Peyer's patch (tissue), 4 donors: ENCODE results near the gene THSD7A. TPM values are rescaled to one million over a fixed set of nuclear protein-coding genes. Genes with fewer than 3 reads are reported as not detected.
A peak's percentile ranks its signal among the peaks of the same experiment; 100 is the strongest.

ENCODE experiments used
- DNase-seq, 3 donors: peaks; one replicate each; pipeline ENCODE4 v3.0.0-alpha.2; 2017 to 2019
- H3K27ac ChIP-seq, 4 donors: fragments of 200-600 bp; sonication (generic); one replicate each; pipeline ENCODE4 v1.5.1; 2016 to 2019
- H3K27me3 ChIP-seq, 2 donors: fragments of 200-600 bp; sonication (generic); one replicate each; pipeline ENCODE4 v1.5.1; 2019
- H3K36me3 ChIP-seq, 3 donors: fragments of 200-600 bp; sonication (generic); one replicate each; pipeline ENCODE4 v1.5.1; 2016 to 2019
- H3K4me1 ChIP-seq, 4 donors: fragments of 200-600 bp; sonication (generic); one replicate each; pipeline ENCODE4 v1.5.1; 2016 to 2019
- H3K4me3 ChIP-seq, 4 donors: fragments of 200-600 bp; sonication (generic); 1 replicate in 3 of 4; 2 replicates in 1 of 4; pipeline ENCODE4 v1.5.1; 2016 to 2019; ENCODE audit warnings: mild to moderate bottlenecking in 1 of 4
- H3K9me3 ChIP-seq, 4 donors: fragments of 200-600 bp; sonication (generic); one replicate each; pipeline ENCODE4 v1.5.1; 2016 to 2019; ENCODE audit warnings: mild to moderate bottlenecking in 1 of 4
- POLR2A ChIP-seq, 2 donors: fragments of 450-650 bp; IDR thresholded peaks; one replicate each; pipeline ENCODE4 v1.5.1; 2017; ENCODE audit warnings: antibody characterized with exemption in 2 of 2, mild to moderate bottlenecking in 2 of 2, moderate library complexity in 2 of 2
- total RNA-seq, 4 donors: library from RNA; depleted of rRNA; stranded (reverse); fragments of >200 nt; gene quantifications; one replicate each; pipeline ENCODE4 v1.1.0, GENCODE V29; 2016
- TF ChIP-seq, protein P1 (sequence below), 6 experiments: fragments of 450-650 bp in 4 of 6; fragments of 200-600 bp in 2 of 6; sonication (generic) in 1 of 6; IDR thresholded peaks; one replicate each; pipeline ENCODE4 v1.5.1; 2017 to 2019; ENCODE audit warnings: antibody characterized with exemption in 6 of 6, mild to moderate bottlenecking in 3 of 6, moderate library complexity in 1 of 6

THSD7A gene
- total RNA-seq, 4 donors from 2014 or later: 0.53 to 4.1 (median 2.1) TPM

DNA sequence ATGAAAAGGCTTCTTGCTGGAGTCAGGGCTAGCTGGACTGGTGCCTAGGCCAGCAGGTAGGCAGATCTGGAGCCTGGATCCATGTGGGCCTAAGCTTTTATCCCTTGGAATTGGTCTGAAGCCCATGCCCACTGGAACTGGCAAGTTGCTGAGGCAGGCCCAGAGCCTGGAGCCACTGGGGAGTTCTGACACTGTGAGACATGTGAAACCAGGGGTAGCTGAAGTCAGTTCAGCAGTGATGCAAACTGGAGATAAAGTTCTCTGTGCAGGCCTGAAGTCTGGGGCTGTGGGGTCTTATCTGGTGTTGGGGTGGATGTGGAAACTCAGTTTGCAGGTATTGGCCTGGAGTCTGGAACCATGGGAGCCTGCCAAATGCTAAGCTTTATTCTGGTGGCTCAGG lies 9.7 kb upstream of the THSD7A start:
- TF ChIP-seq POLR2A (IDR thresholded peaks at IDR 0.05): no peak
- TF ChIP-seq, protein P1, sequence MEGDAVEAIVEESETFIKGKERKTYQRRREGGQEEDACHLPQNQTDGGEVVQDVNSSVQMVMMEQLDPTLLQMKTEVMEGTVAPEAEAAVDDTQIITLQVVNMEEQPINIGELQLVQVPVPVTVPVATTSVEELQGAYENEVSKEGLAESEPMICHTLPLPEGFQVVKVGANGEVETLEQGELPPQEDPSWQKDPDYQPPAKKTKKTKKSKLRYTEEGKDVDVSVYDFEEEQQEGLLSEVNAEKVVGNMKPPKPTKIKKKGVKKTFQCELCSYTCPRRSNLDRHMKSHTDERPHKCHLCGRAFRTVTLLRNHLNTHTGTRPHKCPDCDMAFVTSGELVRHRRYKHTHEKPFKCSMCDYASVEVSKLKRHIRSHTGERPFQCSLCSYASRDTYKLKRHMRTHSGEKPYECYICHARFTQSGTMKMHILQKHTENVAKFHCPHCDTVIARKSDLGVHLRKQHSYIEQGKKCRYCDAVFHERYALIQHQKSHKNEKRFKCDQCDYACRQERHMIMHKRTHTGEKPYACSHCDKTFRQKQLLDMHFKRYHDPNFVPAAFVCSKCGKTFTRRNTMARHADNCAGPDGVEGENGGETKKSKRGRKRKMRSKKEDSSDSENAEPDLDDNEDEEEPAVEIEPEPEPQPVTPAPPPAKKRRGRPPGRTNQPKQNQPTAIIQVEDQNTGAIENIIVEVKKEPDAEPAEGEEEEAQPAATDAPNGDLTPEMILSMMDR (IDR thresholded peaks at IDR 0.05): no peak
- peak in 1 of 3 donors; percentile 13 for DNase-seq
- no peaks in the 10 kb centered on the region for H3K36me3 ChIP-seq
- no peaks in the 10 kb centered on the region for H3K9me3 ChIP-seq
- no peak overlapping the region for H3K27ac ChIP-seq
- H3K4me1 ChIP-seq: no peaks in the 10 kb centered on the region
- H3K27me3 ChIP-seq: no peaks in the 10 kb centered on the region
- H3K4me3 ChIP-seq: no peak overlapping the region

DNA sequence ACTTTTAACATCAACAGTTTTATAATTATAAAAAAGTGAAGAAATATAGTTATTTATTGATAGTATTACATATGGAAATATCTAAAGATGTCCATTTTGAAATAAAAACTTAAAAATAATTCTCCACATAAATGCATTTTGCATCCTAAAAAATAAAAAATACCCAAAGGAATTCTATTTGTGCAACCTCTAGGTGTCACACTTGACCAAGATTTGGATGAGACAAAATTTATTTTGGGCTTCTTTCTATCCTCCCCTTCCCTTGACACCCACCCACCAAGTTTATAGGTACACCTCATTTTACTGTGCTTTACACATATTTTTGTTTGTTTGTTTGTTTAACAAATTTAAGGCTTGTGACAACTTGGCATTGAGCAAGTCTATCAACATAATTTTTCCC lies 3.3 kb upstream of the THSD7A start:
- no peaks in the 10 kb centered on the region for H3K27me3 ChIP-seq
- DNase-seq: no peak
- H3K4me1 ChIP-seq: peaks cover 0 to 4% (median 0%) of the 10 kb centered on the region in 4 donors
- H3K36me3 ChIP-seq: no peaks in the 10 kb centered on the region
- H3K4me3 ChIP-seq: no peak overlapping the region
- H3K27ac ChIP-seq: no peak overlapping the region
- H3K9me3 ChIP-seq: no peaks in the 10 kb centered on the region
- TF ChIP-seq POLR2A (IDR thresholded peaks at IDR 0.05): no peak
- TF ChIP-seq, protein P1 (IDR thresholded peaks at IDR 0.05): peak in 3 of 6 experiments; percentile 34 to 45 (median 36)

DNA sequence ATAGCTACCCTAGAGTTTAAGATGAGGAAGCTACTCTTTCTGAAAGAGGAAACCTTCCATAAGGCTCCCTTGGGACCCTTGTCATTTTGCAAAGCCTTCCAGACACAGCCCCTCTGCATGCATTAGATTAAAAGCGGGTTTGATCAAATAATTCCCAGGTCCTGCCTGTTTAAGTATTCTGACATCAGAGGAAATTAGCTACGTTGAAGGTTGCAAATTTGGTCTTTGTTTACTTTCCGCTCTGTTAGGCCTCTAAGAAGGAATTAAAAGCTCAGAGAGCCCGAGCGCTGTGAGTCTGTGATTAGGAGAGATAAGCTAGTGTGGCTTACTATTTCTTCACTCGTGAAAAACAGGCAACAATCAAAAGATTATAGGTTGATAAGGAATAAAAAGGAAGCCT lies 1.4 kb upstream of the THSD7A start:
- no peak for TF ChIP-seq POLR2A (IDR thresholded peaks at IDR 0.05)
- TF ChIP-seq, protein P1 (IDR thresholded peaks at IDR 0.05): no peak
- no peaks in the 10 kb centered on the region for H3K9me3 ChIP-seq
- H3K27me3 ChIP-seq: no peaks in the 10 kb centered on the region
- no peak for DNase-seq
- H3K4me1 ChIP-seq: peaks cover 0 to 4% (median 0%) of the 10 kb centered on the region in 4 donors
- H3K36me3 ChIP-seq: no peaks in the 10 kb centered on the region
- no peak overlapping the region for H3K27ac ChIP-seq
- H3K4me3 ChIP-seq: no peak overlapping the region

DNA sequence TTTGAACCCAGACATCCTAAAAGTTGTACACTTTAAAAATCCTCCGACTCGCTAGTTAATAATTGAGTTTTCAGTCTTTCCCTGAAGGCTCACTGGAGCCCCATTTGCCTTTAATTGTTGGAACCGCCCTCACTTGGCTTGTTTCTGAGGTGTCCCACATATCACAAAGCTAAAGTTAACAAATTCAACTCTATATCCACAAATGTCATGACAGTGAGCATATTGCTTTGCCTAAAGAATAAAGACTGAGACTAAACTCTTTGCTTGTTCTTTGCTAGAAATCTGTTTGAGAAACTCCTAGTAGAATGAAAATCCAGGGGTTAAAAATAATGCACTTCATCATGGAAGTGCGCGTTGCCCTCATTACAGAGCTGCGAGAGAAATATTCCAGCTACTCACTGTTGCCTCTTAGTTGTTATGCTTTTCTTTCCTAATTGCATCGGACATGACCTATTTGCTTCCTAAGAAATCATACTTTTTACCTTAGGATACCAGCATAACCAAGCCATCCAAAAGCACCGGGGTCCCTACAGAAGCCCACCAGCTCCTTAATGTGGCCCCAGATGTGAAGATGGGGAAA lies 752 bp downstream of the THSD7A start:
- no peaks in the 10 kb centered on the region for H3K36me3 ChIP-seq
- peak overlapping the region in 2 of 4 donors; percentile 48 for H3K27ac ChIP-seq
- no peak for DNase-seq
- peaks cover 0 to 4% (median 0%) of the 10 kb centered on the region in 4 donors for H3K4me1 ChIP-seq
- H3K27me3 ChIP-seq: no peaks in the 10 kb centered on the region
- no peaks in the 10 kb centered on the region for H3K9me3 ChIP-seq
- H3K4me3 ChIP-seq: peak overlapping the region; percentile 12 to 66 (median 44)
- TF ChIP-seq, protein P1 (IDR thresholded peaks at IDR 0.05): no peak
- no peak for TF ChIP-seq POLR2A (IDR thresholded peaks at IDR 0.05)

DNA sequence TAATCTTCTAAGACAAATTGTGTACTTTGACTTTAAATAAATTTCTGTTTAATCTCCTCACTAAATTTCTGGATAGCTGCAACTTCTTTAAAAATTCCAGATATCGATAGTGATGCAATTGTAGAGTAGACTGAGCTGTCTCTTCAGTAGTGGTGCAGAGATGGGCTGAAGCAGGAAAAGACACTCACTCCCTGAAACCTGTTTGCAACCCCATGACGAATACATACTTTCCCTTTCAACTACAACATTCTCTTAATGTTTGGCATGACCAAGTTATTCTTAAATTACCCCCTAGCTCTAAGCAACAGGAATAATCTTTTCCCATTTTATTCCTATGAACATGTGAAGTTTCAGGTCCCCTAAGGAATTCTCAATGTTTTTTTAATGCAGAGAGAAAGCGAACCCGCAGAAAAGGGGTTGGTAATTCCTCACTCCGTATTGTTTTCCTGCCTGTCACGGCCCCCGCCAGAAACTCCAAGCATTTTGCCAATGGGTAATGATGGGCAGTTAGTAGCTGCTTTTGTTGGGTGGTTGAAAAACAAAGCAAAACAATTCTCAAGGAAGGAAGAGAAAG lies 1.3 kb downstream of the THSD7A start:
- TF ChIP-seq POLR2A (IDR thresholded peaks at IDR 0.05): no peak
- TF ChIP-seq, protein P1 (IDR thresholded peaks at IDR 0.05): no peak
- Histone ChIP-seq H3K36me3 (no peaks in the 10 kb centered on the region), H3K27me3 (no peaks in the 10 kb centered on the region), H3K27ac (peak overlapping the region in 1 of 4 donors; percentile 48), H3K4me1 (peaks cover 0 to 4% (median 0%) of the 10 kb centered on the region in 4 donors), H3K4me3 (peak overlapping the region in 3 of 4 donors; percentile 37 to 66 (median 52)), H3K9me3 (no peaks in the 10 kb centered on the region)
- DNase-seq: no peak
